GM13976 (cell line): ENCODE data around the gene OR7G3.

ENCODE experiments used
- DNase-seq: peaks from one replicate; pipeline ENCODE4 v3.0.0; 2012; ENCODE audit warnings: low spot score
- CTCF ChIP-seq: IDR thresholded peaks from 2 replicates; pipeline ENCODE4 v1.5.1; 2012; ENCODE audit warnings: borderline replicate concordance, mild to moderate bottlenecking; ENCODE audit not compliant: insufficient read depth; ENCODE audit errors: extremely low read depth, missing control alignments, control extremely low read depth
- in situ Hi-C: fragments of 300-500 bp; cut with MboI; formaldehyde crosslinking; loops from one replicate; pipeline ENCODE4 v1.12.0; 2022; ENCODE audit warnings: low sequenced_read_pairs, mixed read lengths, inconsistent platforms; ENCODE audit not compliant: unreplicated experiment

OR7G3 gene

DNA sequence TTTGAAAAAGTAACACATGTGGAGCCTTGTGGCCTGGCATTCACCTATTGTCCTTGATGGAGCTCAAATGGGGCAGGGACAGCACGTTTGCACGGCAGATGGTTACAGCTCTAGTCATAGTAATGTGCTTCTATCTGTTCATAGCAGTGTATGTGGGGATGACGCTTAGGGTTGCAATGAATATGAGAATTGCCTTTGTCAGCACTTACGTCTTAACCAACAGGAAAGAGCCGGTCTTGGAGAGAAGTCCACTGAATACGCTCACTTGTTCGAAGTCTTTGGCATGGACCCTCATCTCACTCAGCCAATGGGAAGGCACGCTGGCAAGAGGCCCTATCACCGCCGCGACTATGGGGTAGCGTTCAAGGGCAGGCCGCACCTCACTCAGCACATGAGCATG, 33.1 kb upstream of the OR7G3 start:
- no peak for TF ChIP-seq CTCF
- in situ Hi-C loops: no loop called here
- DNase-seq: no peak

GRCh38 chr19:9156304-9156703, 29.6 kb upstream of the OR7G3 start:
- no peak for DNase-seq
- TF ChIP-seq CTCF: no peak
- in situ Hi-C loops: no loop called here

DNA sequence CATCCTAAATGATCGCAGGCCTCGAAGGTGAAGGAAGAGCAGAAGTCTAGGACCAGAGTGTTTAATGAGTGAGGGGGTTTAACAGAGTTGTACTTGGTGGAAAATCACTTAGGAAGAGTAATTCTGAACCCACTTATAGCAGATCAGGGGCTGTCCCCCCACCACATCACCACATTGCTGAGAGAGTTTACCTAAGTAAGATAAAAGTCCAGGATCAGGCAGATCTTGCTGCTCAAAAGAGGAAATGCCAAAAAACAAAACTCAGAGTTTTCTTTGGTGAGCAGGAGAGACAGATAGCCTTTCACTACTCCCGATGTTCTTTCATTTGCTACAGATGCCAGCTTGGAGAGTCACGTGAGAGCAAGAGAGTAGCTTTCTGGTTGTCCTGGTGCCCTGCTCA, 28.8 kb upstream of the OR7G3 start:
- no peak for TF ChIP-seq CTCF
- in situ Hi-C loops: no loop called here
- DNase-seq: no peak

DNA sequence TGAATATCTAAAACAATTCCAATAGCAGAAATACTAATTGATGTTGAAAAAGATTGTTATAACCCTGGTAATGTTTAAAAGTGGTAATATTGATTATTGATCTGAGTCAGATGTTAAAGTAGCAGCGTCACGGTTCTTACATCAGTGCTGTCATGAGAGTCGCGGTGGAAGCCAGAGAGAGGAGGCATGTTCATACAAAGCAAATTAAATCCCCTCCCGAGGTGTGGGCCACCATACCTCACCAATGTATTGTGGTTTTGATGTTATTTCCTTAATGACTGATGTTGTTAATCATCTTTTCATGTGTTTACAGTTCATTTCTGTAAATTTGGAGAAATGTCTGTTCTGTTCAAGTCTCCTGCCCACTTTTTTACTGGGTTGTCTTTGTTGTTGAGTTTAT, 24.6 kb upstream of the OR7G3 start:
- DNase-seq: no peak
- in situ Hi-C loops: no loop called here
- TF ChIP-seq CTCF: no peak

- DNase-seq: no peak
- TF ChIP-seq CTCF: no peak
- in situ Hi-C loops: no loop called here
These were observed 23.9 kb upstream of the OR7G3 start for GRCh38 chr19:9150650-9151049.

GRCh38 chr19:9149997-9150396, 23.2 kb upstream of the OR7G3 start:
- DNase-seq: no peak
- in situ Hi-C loops: no loop called here
- no peak for TF ChIP-seq CTCF

- no peak for TF ChIP-seq CTCF
- in situ Hi-C loops: no loop called here
- no peak for DNase-seq
These were observed 21.9 kb upstream of the OR7G3 start for GRCh38 chr19:9148697-9149096.
